GM12865 (cell line): ENCODE results near the gene MVD.

ENCODE experiments used
- DNase-seq: peaks from one replicate; pipeline ENCODE4 v3.0.0; 2010; ENCODE audit warnings: low read depth
- H3K4me3 ChIP-seq: 2 replicates; pipeline ENCODE4 v1.5.1; 2011; ENCODE audit warnings: mild to moderate bottlenecking, low read depth, low read length, control low read depth
- TF ChIP-seq, protein P1 (sequence below): IDR thresholded peaks from 2 replicates; pipeline ENCODE4 v1.5.1; 2011; ENCODE audit warnings: low read length, control low read depth, low read depth, inconsistent platforms; ENCODE audit not compliant: insufficient read depth; ENCODE audit errors: missing control alignments

Gene MVD

GRCh38 chr16:88692861-88693260 is 30.0 kb upstream of the MVD start:
- DNase-seq, result no peak
- TF ChIP-seq, protein P1, sequence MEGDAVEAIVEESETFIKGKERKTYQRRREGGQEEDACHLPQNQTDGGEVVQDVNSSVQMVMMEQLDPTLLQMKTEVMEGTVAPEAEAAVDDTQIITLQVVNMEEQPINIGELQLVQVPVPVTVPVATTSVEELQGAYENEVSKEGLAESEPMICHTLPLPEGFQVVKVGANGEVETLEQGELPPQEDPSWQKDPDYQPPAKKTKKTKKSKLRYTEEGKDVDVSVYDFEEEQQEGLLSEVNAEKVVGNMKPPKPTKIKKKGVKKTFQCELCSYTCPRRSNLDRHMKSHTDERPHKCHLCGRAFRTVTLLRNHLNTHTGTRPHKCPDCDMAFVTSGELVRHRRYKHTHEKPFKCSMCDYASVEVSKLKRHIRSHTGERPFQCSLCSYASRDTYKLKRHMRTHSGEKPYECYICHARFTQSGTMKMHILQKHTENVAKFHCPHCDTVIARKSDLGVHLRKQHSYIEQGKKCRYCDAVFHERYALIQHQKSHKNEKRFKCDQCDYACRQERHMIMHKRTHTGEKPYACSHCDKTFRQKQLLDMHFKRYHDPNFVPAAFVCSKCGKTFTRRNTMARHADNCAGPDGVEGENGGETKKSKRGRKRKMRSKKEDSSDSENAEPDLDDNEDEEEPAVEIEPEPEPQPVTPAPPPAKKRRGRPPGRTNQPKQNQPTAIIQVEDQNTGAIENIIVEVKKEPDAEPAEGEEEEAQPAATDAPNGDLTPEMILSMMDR, result no peak
- no peak overlapping the region for H3K4me3 ChIP-seq

- no peak for DNase-seq
- TF ChIP-seq, protein P1, result no peak
Measured at GRCh38 chr16:88691924-88692560, 29.2 kb upstream of the MVD start.

DNA sequence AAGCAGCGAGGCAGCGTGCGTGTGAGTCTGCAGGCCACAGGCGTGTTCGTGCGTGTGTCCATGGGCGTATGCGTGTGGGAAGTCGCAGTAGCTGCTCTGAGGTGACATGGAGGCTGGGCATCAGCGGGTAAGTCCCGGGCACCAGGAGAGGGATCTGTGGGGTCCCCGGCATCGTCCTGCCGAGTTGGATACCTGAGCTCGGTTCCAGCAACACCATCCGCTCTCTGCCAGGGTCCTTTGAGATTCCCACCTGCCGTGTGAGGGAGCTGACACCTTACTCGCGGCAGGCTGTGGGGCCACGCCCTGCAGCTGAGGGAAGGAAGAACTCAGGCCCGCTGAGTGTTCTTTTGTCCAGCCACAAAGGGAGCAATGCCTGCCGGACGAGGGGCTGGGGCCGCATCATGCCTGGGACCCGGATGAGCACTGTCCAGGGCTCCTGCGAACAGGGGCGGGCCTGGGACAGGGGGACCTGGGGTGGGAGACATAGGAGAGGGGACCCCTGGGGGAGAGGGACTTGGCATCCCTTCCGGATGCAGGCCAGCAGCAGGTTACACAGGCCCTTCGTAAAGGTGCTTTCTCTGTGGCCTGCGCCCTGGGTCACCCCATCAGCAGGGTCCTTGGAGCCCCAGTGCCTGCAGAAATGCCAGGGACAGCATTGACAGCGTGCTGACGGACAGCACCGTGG is 28.4 kb upstream of the MVD start:
- no peak overlapping the region for H3K4me3 ChIP-seq
- no peak for DNase-seq
- TF ChIP-seq, protein P1, result no peak

More at GRCh38 chr16:88691924-88692560, 29.2 kb upstream of the MVD start:
- H3K4me3 ChIP-seq, result no peak overlapping the region

DNA sequence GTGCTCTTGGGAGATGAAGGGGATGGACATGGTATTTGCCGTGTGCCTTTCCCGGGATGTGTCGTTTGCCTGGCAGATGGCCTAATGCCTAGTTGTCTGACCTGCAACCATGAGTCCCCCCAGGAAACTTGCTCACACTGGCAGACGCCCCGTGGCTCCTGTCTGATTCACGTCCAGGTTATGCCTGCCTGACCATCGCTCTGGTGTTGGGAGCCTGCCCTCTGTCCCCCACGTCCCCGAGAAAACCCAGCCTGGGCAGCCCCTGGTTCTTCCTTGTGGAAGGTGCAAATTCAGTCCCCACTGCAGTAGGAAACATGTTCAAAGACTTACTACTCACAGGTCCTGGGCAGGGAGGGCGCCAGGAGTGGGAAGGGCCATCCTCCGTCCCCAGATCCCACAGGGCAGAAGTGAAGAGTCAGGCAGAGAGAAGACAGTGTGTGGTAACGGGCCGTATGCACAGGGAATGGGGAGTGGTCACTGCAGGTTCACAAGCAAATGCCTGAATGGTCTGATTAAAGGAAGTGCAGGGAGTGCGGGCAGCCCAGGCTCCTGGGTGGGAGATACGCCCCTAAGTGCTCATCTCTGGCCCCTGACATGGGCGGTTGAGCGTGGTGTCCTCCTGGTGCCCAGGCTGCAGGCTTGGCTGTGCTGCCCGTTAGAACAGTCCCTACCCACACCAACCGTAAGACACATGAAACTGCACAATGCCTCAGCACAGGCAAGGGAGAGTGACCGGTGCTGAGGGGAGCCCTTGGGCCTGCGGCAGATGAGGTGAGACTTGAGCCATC is 27.6 kb upstream of the MVD start:
- TF ChIP-seq, protein P1, result no peak
- H3K4me3 ChIP-seq, result no peak overlapping the region
- DNase-seq, result no peak

DNA sequence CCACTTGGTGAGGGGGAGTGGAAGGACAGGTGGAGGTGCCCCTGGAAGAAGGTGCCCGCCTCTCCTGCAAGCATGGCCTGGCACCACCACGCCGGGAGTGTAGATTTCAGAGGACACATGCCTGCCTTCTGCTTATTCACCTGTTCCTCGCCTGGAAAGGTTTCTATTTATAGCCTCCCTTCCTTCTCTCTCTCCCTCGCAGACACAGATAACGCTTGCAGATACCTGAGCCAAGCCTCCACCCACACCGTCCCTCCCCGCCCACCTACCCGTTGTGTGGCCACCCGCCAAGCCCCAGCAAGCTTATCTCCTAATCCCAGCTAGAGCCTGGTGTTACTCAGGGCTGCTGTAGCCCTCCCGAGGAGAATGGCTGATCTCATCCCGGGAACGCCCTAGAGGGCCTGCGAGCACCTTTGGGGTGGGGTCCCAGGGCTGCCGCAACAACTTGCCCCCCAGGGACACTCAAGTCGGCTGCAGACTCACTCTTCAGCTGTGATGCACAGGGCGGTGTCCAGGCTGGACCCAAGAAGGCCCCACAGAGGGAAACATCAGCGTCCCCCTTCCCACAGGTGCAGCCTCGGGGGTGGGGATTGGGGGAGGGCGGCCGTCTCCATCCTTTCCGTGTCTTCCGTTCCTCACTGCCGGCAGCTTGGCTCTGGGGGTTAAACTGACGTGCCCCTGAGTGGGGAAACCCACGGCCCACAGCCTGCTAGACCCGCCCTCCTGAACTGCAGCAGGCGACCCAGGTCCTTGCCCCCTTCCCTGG is 25.3 kb upstream of the MVD start:
- H3K4me3 ChIP-seq, result no peak overlapping the region
- DNase-seq, result no peak
- TF ChIP-seq, protein P1, result no peak

DNA sequence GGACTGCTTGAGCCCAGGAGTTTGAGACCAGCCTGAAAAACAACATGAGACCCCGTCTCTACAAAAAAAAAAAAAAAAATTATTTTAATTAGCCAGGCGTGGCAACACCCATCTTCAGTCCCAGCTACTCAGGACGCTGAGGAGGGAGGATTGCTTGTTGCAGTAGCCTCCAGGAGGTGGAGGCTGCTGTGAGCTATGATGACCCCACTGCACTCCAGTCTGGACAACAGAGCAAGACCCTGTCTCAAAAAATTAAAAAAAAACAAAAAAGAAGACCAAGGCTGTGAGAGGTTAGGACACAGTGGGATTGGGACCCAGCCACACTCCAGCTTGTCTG is 24.8 kb upstream of the MVD start:
- H3K4me3 ChIP-seq, result no peak overlapping the region
- TF ChIP-seq, protein P1, result no peak

More for the DNA sequence above, 24.8 kb upstream of the MVD start:
- no peak for DNase-seq
